VCaP (cell line): Measurements from ENCODE around the gene IL6ST.
A peak's percentile ranks its signal among the peaks of the same experiment; 100 is the strongest.
"Not testable (repeated sequence)": the region's sequence is repeated elsewhere in the genome, so short reads cannot be mapped to it uniquely, and the experiment has no call there.

ENCODE experiments used
- H3K27ac ChIP-seq: fragments of 450-650 bp; 2 replicates; pipeline ENCODE4 v1.5.1; 2017
- CTCF ChIP-seq: fragments of 450-650 bp; conservative IDR thresholded peaks from 2 replicates; pipeline ENCODE4 v1.5.1; 2017; ENCODE audit warnings: mild to moderate bottlenecking, moderate library complexity

IL6ST gene

GRCh38 chr5:55994495-55994997, at the start of gene IL6ST:
Gene IL6ST, minus strand, starts transcription at chr5:55994963. Its CDS starts 18,685 bp downstream, at chr5:55976278.
- peak within 1 kb of the TSS; percentile 94 for H3K27ac ChIP-seq
- no peak for TF ChIP-seq CTCF

- no peak overlapping the region for H3K27ac ChIP-seq
- no peak for TF ChIP-seq CTCF
Observed at GRCh38 chr5:56039985-56040384, 45.2 kb upstream of the IL6ST start.

- H3K27ac ChIP-seq, result not testable (repeated sequence)
Observed at GRCh38 chr5:56038206-56038605, 43.4 kb upstream of the IL6ST start.

DNA sequence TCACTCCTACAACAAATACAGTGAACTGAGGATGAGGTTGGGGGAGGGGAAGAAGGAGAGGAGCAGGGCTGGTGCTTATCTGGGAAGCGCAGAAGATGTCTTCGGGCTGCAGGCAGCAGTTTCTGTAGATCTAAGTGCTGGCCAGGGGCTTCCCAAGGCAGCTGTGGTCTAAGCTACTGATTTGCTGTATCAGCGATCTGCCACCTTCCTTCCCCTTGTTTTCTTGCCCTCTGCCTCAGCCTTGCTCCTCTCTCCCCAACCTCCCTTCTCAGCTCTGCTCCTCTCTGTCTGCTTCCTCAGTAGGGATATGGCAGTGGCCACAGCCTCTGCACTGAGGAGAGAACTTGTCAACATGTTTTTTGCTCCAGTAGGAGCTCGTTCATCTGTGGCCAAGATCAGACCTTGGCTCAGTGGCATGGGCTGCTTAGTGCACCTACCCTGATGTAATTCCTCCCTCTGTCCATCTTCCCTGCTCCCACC, 42.8 kb upstream of the IL6ST start:
- TF ChIP-seq CTCF, result no peak
- no peak overlapping the region for H3K27ac ChIP-seq

- H3K27ac ChIP-seq, result not testable (repeated sequence)
Observed at GRCh38 chr5:56035394-56035793, 40.6 kb upstream of the IL6ST start.

- H3K27ac ChIP-seq, result not testable (repeated sequence)
Observed at GRCh38 chr5:56029871-56030630, 35.3 kb upstream of the IL6ST start.

- no peak for TF ChIP-seq CTCF
- no peak overlapping the region; the same call in 1 of the 2 replicates for H3K27ac ChIP-seq
Observed at GRCh38 chr5:56029457-56029856, 34.7 kb upstream of the IL6ST start.

DNA sequence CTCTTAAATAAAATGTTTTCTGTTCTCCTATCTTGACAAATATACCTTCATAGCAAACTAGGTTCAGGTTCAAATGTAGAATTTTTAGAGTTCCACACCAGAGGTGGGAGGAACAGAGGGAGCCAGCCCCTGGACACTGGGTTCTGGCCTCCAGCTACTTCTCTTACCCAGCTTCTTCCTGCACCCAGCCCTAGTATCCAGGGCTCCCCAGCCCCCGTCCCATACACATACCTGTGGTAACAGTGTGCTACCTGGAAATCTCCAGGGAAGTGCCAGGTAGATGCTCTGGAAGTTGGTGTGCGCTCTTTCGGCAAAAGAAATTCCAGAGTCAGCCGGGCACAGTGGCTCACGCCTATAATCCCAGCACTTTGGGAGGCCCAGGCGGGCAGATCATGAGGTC, 33.9 kb upstream of the IL6ST start:
- no peak for TF ChIP-seq CTCF

DNA sequence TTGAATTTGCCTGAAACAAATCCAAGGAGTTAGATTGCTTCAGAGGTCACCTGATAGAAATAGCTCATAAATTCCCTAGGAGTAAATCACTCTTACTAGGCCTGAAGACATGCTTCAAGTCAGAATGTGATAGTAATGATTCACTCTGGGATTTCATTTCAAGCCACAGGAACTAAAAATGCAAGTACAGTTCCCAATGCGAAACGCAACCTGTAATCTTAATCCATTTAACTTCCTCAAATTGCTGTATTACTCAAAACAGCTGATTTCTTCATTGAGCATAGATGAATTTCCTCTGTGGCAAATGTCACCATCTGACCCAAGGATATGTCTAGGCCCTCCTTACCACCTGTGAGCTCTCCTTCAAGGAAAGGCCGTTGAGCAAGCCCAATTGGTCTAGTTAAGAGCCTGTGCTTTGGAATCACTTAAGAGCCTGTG, 32.1 kb upstream of the IL6ST start:
- H3K27ac ChIP-seq, result no peak overlapping the region
- TF ChIP-seq CTCF, result no peak

More for the DNA sequence above, 33.9 kb upstream of the IL6ST start:
- no peak overlapping the region for H3K27ac ChIP-seq
